GM12864 (cell line): Measurements from ENCODE around the gene STUM.
"Not testable (repeated sequence)": the region's sequence is repeated elsewhere in the genome, so short reads cannot be mapped to it uniquely, and the experiment has no call there.

Source experiments
- DNase-seq: peaks from one replicate; pipeline ENCODE4 v3.0.0-alpha.2; 2011; ENCODE audit warnings: low read depth
- H3K4me3 ChIP-seq: 2 replicates; pipeline ENCODE4 v1.5.1; 2011; ENCODE audit warnings: mild to moderate bottlenecking, low read depth, low read length, control low read depth
- CTCF ChIP-seq: IDR thresholded peaks from 2 replicates; pipeline ENCODE4 v1.5.1; 2011; ENCODE audit warnings: low read depth, mild to moderate bottlenecking, moderate library complexity, low read length, control low read depth, inconsistent platforms; ENCODE audit errors: missing control alignments

Gene STUM

GRCh38 chr1:226635456-226635941 lies 86.9 kb downstream of the STUM start:
- H3K4me3 ChIP-seq = no peak overlapping the region
- no peak for DNase-seq
- no peak for TF ChIP-seq CTCF

- TF ChIP-seq CTCF = no peak
- DNase-seq = no peak
- no peak overlapping the region for H3K4me3 ChIP-seq
These were observed 88.2 kb downstream of the STUM start for GRCh38 chr1:226636847-226637096.

- DNase-seq = no peak
- no peak overlapping the region for H3K4me3 ChIP-seq
- peak; percentile 58 for TF ChIP-seq CTCF
These were observed 88.8 kb downstream of the STUM start for GRCh38 chr1:226637147-226637935.

- no peak overlapping the region for H3K4me3 ChIP-seq
- DNase-seq = no peak
- no peak for TF ChIP-seq CTCF
These were observed 89.5 kb downstream of the STUM start for GRCh38 chr1:226638001-226638601.

GRCh38 chr1:226638608-226639007 lies 90.0 kb downstream of the STUM start:
- no peak for TF ChIP-seq CTCF
- no peak overlapping the region for H3K4me3 ChIP-seq
- no peak for DNase-seq

GRCh38 chr1:226639206-226639605 lies 90.6 kb downstream of the STUM start:
- not testable (repeated sequence) for H3K4me3 ChIP-seq, DNase-seq

GRCh38 chr1:226639631-226640061 lies 91.1 kb downstream of the STUM start:
- no peak for DNase-seq
- no peak overlapping the region for H3K4me3 ChIP-seq
- TF ChIP-seq CTCF = no peak
